Left lung (tissue), 10 donors: ENCODE data around the gene GPSM1. TPM values are rescaled to one million over a fixed set of nuclear protein-coding genes. Genes with fewer than 3 reads are reported as not detected.
A peak's percentile ranks its signal among the peaks of the same experiment; 100 is the strongest.

Experiments
- ATAC-seq: fragments of 200-7000 bp; cut with Tn5 transposase; one replicate; pipeline ENCODE4 v1.9.1; 2020; ENCODE audit warnings: moderate library complexity
- DNase-seq, 4 donors: peaks; one replicate each; pipeline ENCODE4 v3.0.0-alpha.2; 2013 to 2020
- H3K27ac ChIP-seq, 2 donors: fragments of 200-600 bp; sonication (generic) in 1 of 2; one replicate each; pipeline versions ENCODE4 v1.5.0 to v1.8.0; 2020 to 2021
- H3K27me3 ChIP-seq, 2 donors: fragments of 200-600 bp; sonication (generic) in 1 of 2; one replicate each; pipeline versions ENCODE4 v1.5.0 to v1.8.0; 2020 to 2021
- H3K36me3 ChIP-seq, 2 donors: fragments of 200-600 bp; sonication (generic) in 1 of 2; one replicate each; pipeline versions ENCODE4 v1.5.0 to v1.8.0; 2020 to 2021
- H3K4me1 ChIP-seq, 2 donors: fragments of 200-600 bp; one replicate each; pipeline ENCODE4 v1.8.0; 2021
- H3K4me3 ChIP-seq, 2 donors: fragments of 200-600 bp; sonication (generic) in 1 of 2; one replicate each; pipeline versions ENCODE4 v1.5.0 to v1.8.0; 2020 to 2021; ENCODE audit warnings: mild to moderate bottlenecking in 1 of 2
- H3K9me3 ChIP-seq, 2 donors: fragments of 200-600 bp; sonication (generic) in 1 of 2; one replicate each; pipeline versions ENCODE4 v1.5.0 to v1.8.0; 2020 to 2021
- intact Hi-C, 2 donors: fragments of 100-400 bp; cut with DNase I; formaldehyde crosslinking; loops; one replicate each; pipeline versions ENCODE4 v1.11.2 to v1.14.2; 2022
- polyA plus RNA-seq, 6 donors: library from polyadenylated mRNA; unstranded; fragments of 120-200 nt; gene quantifications; one replicate each; pipeline ENCODE4 v1.2.1, GENCODE V29; 2013; ENCODE audit not compliant: insufficient read length in 6 of 6
- total RNA-seq, 2 donors: library from RNA; stranded (reverse); fragmentation: NEBNext Ultra II Directional; extraction: Animal tissue kit (Norgen Biotek cat#: 25700); gene quantifications; one replicate each; pipeline ENCODE4 v1.2.1, GENCODE V29; 2021
- TF ChIP-seq, protein P1 (sequence below), 2 donors: fragments of 200-600 bp; sonication (generic) in 1 of 2; IDR thresholded peaks; one replicate each; pipeline versions ENCODE4 v1.5.0 to v1.8.0; 2021; ENCODE audit warnings: antibody characterized with exemption in 2 of 2
- donor health status: DM: no; HTN: yes; CAD: no.
- donor health status: DM: no; HTN: no; CAD: no.

GPSM1 gene
- total and polyA plus RNA-seq, 8 donors = 21.7 to 84.3 (median 52.7) TPM

DNA sequence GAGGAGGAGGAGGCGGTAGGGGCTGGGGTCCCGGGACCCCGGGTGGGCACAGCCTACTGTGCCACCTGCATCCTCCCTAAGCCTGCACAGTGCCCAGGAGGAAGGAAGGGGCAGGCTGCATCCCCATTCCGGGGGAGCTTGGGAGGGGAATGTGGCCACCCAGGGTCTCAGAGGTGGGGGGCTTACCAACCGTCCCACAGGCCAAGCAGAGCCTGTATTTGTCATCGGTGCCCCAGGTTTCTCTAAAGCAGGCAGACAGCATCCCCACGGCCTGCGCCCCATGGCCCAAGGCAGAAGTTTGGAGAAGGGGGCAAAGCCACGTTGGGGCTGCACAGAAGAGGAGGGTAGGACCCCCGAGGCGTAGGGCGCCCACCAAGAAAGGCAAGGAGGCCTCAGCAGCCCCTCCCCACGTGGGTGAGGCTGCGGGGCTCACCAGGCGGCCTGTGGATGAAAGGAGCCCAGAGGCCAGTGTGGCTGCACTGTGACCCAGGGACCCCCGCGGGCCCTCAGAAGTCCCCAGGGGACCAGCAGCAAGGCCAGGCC, 507 bp upstream of the GPSM1 start:
- no peak for ATAC-seq
- no peaks in the 10 kb centered on the region for H3K36me3 ChIP-seq
- H3K4me1 ChIP-seq = peaks cover 18 to 37% of the 10 kb centered on the region in 2 donors
- intact Hi-C loops = no loop called here
- H3K4me3 ChIP-seq = peak overlapping the region in 1 of 2 donors; percentile 54
- H3K27me3 ChIP-seq = peaks cover 0 to 33% of the 10 kb centered on the region in 2 donors
- no peaks in the 10 kb centered on the region for H3K9me3 ChIP-seq
- TF ChIP-seq, protein P1, sequence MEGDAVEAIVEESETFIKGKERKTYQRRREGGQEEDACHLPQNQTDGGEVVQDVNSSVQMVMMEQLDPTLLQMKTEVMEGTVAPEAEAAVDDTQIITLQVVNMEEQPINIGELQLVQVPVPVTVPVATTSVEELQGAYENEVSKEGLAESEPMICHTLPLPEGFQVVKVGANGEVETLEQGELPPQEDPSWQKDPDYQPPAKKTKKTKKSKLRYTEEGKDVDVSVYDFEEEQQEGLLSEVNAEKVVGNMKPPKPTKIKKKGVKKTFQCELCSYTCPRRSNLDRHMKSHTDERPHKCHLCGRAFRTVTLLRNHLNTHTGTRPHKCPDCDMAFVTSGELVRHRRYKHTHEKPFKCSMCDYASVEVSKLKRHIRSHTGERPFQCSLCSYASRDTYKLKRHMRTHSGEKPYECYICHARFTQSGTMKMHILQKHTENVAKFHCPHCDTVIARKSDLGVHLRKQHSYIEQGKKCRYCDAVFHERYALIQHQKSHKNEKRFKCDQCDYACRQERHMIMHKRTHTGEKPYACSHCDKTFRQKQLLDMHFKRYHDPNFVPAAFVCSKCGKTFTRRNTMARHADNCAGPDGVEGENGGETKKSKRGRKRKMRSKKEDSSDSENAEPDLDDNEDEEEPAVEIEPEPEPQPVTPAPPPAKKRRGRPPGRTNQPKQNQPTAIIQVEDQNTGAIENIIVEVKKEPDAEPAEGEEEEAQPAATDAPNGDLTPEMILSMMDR (IDR thresholded peaks at IDR 0.05) = no peak
- DNase-seq = peak in 1 of 4 donors; percentile 49
- peak overlapping the region; percentile 69 to 84 for H3K27ac ChIP-seq

DNA sequence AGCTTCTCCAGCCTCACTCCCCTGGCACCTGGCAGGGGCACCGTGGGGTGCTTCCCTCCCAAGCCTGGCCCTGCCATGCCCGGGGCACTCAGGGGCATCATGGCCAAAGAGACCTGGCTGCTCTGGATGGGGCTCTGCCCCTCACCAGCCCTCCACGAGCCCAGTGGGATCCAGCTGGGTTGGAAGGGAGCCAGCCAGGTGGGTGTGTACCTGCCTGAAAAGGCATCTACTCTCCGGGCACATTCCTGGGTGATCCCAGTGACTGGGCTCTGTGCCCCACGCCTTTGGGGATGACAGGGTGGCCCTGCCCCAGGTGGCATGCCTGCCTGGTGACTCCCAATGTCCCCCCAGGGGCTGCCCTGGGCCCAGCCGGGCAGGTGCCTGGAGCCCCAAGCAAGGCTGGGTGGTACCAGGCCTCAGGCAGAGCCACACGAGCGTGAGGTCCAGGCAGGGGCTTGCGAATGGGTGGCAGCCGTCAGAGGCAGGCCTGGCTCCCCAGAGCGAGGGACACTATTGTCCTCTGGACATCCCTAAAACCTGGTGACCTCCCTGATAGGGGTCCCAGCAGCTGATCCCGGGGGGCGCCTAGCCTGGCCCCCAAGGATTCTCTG, 777 bp downstream of the GPSM1 start:
- H3K27me3 ChIP-seq = peaks cover 0 to 33% of the 10 kb centered on the region in 2 donors
- intact Hi-C loops = no loop called here
- peak overlapping the region; percentile 53 to 54 for H3K4me3 ChIP-seq
- no peaks in the 10 kb centered on the region for H3K36me3 ChIP-seq
- H3K27ac ChIP-seq = peak overlapping the region; percentile 59 to 69
- TF ChIP-seq, protein P1 (IDR thresholded peaks at IDR 0.05) = no peak
- ATAC-seq = peak; percentile 6
- peaks cover 18 to 37% of the 10 kb centered on the region in 2 donors for H3K4me1 ChIP-seq
- H3K9me3 ChIP-seq = no peaks in the 10 kb centered on the region
- peak in 2 of 4 donors; percentile 63 to 76 for DNase-seq

DNA sequence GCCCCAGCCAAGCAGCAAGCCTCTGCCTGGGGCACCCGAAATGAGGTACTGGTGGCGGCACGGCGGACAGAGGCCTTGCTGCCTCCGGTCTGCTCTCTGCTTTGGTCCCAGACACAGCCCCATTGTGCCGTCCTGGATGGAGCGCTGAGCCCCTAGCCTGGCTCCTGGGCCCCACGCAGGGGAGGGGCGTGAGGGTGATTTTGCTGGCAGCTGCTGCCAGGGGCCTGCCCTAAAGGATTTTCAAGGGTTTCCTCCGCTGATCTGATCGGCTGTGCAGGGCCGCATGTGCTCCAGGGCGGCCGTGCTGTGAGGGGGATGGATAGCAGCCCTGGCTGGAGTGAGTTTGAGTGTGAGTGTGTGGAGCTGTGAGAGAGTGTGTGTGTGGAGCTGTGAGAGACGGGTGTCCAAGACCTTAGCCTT, 1.3 kb downstream of the GPSM1 start:
- intact Hi-C loops = no loop called here
- peak overlapping the region; percentile 53 to 54 for H3K4me3 ChIP-seq

DNA sequence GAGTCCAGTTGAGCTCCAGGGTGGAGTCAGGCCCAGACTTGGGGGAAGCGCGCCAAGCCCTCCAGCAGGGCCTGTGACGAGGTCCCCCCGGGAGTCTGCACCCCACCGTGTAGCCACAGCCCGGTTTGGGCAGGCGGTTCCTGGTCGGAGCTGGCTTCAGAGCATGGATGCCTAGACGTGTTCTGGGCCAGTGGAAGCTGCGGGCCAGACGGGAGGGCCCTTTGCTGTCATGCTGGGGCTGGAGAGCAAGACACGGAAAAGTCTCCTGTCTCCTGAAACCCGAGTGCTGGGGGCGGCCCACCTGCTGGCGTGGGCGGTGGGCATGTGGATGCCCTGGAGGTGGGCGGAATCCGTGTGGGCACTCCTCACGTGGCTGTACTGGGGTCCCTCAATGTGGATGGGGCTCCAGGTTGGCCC, 1.9 kb downstream of the GPSM1 start:
- TF ChIP-seq, protein P1 (IDR thresholded peaks at IDR 0.05) = no peak
- H3K4me1 ChIP-seq = peaks cover 18 to 37% of the 10 kb centered on the region in 2 donors
- H3K27ac ChIP-seq = peak overlapping the region in 1 of 2 donors; percentile 69
- DNase-seq (peak in 1 of 4 donors; percentile 72), ATAC-seq (no peak)
- intact Hi-C loops = no loop called here
- H3K4me3 ChIP-seq = peak overlapping the region in 1 of 2 donors; percentile 54
- no peaks in the 10 kb centered on the region for H3K36me3 ChIP-seq
- H3K9me3 ChIP-seq = no peaks in the 10 kb centered on the region
- peaks cover 0 to 33% of the 10 kb centered on the region in 2 donors for H3K27me3 ChIP-seq

More for the DNA sequence above, 1.3 kb downstream of the GPSM1 start:
- peak; percentile 2 for ATAC-seq
- TF ChIP-seq, protein P1 (IDR thresholded peaks at IDR 0.05) = no peak
- peaks cover 0 to 33% of the 10 kb centered on the region in 2 donors for H3K27me3 ChIP-seq
- peak in 2 of 4 donors; percentile 68 to 79 for DNase-seq
- no peaks in the 10 kb centered on the region for H3K36me3 ChIP-seq
- H3K4me1 ChIP-seq = peaks cover 18 to 37% of the 10 kb centered on the region in 2 donors
- H3K9me3 ChIP-seq = no peaks in the 10 kb centered on the region
- H3K27ac ChIP-seq = peak overlapping the region in 1 of 2 donors; percentile 69

DNA sequence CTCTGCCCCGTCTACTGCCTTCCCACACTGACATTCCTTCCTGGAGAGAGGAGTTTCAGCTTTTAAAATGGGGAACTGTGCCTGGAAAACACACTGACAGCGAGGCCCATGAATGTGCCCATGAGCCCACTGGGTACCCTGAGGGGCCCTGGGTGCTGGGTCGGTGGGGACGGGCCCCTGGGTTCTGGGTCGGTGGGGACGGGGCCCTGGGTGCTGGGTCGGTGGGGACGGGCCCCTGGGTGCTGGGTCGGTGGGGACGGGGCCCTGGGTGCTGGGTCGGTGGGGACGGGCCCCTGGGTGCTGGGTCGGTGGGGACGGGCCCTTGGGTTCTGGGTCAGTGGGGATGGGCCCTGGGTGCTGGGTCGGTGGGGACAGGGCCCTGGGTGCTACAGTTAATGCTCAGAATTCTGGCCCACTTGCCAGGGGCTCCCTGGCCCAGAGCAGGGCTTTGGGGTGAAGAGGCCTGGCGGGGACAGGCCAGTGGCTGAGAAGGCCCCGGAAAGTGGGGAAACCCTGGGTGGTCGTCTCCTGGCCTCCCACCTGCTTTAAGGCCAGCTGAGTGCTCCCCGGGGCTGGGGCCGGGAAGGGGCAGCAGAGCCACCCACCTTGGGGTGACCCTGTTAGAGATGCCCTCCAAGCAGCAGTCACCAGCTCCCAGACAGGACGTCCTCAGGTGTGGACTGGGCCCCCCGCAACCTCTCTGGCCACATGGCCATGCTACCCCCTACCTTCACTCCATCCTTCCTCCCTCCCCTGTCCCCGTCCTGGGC, 2.5 kb downstream of the GPSM1 start:
- Histone ChIP-seq H3K36me3 (no peaks in the 10 kb centered on the region), H3K9me3 (no peaks in the 10 kb centered on the region), H3K27me3 (peaks cover 0 to 33% of the 10 kb centered on the region in 2 donors), H3K4me1 (peaks cover 18 to 31% of the 10 kb centered on the region in 2 donors), H3K27ac (no peak overlapping the region), H3K4me3 (no peak overlapping the region)
- TF ChIP-seq, protein P1 (IDR thresholded peaks at IDR 0.05) = no peak
- no peak for ATAC-seq
- intact Hi-C loops = no loop called here
- peak in 1 of 4 donors; percentile 53 for DNase-seq
